ENCODE measurements around the gene KLRC2.

DNA sequence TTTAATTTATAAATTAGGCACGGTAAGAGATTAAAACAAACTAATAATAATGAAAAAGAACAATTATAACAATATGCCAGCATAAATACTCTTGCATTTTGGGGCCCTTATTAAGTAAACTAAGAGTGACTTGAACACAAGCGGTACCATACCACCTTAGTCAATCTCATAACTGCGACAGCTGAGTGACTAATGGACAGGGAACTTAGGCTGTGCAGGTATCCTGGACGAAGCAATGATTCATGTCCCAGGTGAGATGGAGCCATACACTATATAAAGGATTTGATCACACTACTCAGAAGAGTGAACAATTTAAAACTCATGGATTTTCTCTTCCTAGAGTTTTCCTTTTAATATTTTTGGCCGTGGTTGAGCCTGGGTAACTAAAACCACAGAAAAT is 30.5 kb downstream of the KLRC2 start:
- no peak for TF ChIP-seq CTCF (conservative IDR thresholded peaks at IDR 0.05; ENCODE audit: low read depth, low read length)
- no peak for TF ChIP-seq EZH2 (IDR thresholded peaks at IDR 0.05; ENCODE audit: borderline replicate concordance, low read depth, low read length, poor library complexity, severe bottlenecking)
